ENCODE results near the gene FTCDNL1. TPM values are rescaled to one million over a fixed set of nuclear protein-coding genes. Genes with fewer than 3 reads are reported as not detected.

FTCDNL1 gene
- total RNA-seq, 4 donors from 2014 or later: 7.9 to 21.9 (median 16.3) TPM

DNA sequence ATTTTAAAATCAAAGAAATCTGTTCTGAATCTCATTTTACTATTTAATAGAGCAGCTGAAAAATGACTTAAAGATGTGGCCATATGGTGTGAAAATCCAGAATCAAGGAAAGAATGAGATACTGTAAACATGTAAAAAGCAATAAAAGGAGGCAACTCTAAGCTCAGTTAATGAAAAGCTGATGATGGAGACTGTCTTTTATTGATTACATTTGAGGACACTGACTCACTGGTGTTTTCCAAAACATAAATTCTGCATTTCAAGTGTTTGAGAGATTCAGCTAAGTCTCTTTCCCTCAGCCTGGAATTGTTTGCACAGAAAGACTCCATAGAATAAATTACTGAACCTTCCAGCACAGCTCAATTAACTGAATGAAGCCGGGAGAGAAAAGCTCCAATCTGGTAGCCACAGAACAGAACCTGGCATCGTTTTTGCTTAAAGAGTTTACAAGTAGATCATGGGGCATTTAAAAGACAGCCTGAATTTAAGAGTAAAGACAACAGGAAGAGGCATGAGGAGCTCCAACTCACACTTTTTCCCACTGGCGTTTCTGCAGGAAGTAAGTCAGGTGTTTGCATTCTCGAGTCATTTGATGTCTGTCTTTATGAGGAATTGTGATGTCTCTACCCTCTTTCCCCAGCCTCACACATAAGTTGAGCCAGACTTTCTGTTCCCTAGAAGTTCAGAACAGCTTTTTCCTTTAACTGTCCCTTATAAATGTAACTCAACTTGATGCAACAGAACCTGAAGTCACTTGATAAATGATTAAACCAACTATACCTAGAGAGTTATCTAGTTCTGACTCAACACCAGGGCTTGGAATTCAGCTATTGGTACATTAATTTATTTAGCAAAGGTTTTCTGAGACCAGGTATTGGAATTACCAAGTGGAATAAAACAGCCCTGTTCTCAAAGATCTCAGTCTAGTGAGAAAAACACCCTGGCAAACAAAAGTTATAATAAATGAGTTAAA is 53.3 kb downstream of the FTCDNL1 start:
- intact Hi-C loops (cut with DNase I; ENCODE audit: low total_unique reads) (no loop called here), in situ Hi-C loops (cut with MboI; ENCODE audit: low sequenced_read_pairs in 4 of 4) (no loop called here)
- DNase-seq (no peak), ATAC-seq (no peak)
- TF ChIP-seq POLR2A (IDR thresholded peaks at IDR 0.05) (no peak), CTCF (IDR thresholded peaks at IDR 0.05 in 4 of 5, conservative IDR thresholded peaks at IDR 0.05 in 1 of 5) (no peak)
- peaks cover 0 to 11% of the 10 kb centered on the region in 2 donors for H3K4me1 ChIP-seq
- H3K9me3 ChIP-seq: no peaks in the 10 kb centered on the region
- no peak overlapping the region for H3K4me3 ChIP-seq
- H3K36me3 ChIP-seq: no peaks in the 10 kb centered on the region
- no peaks in the 10 kb centered on the region for H3K27me3 ChIP-seq
- no peak overlapping the region for H3K27ac ChIP-seq

DNA sequence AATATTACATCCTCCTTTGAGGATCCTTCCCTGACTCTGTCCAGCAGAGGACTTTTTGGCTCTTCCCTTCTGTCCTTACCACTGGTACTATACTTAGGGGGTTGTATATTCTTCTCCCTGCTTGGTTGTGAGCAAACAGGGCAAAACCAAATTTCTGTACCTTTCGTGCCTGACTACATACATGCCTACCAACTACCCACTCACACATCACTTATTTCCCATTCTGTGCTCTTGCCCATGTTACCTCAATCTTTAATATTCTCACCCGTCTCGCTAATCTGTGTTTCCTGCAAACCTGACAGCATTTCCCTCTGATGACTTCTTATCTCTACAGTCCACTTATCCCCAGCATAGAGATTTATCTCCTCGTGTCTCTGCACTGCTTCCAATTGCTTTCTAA is 58.6 kb downstream of the FTCDNL1 start:
- Histone ChIP-seq H3K36me3 (no peaks in the 10 kb centered on the region), H3K27me3 (no peaks in the 10 kb centered on the region), H3K9me3 (no peaks in the 10 kb centered on the region), H3K4me1 (no peaks in the 10 kb centered on the region), H3K4me3 (no peak overlapping the region), H3K27ac (no peak overlapping the region)
- DNase-seq (no peak), ATAC-seq (no peak)
- in situ Hi-C loops (cut with MboI; ENCODE audit: low sequenced_read_pairs in 4 of 4) (no loop called here), intact Hi-C loops (cut with DNase I; ENCODE audit: low total_unique reads) (no loop called here)
- TF ChIP-seq POLR2A (IDR thresholded peaks at IDR 0.05) (no peak), CTCF (IDR thresholded peaks at IDR 0.05 in 4 of 5, conservative IDR thresholded peaks at IDR 0.05 in 1 of 5) (no peak)

- TF ChIP-seq POLR2A (IDR thresholded peaks at IDR 0.05) (no peak), CTCF (IDR thresholded peaks at IDR 0.05 in 4 of 5, conservative IDR thresholded peaks at IDR 0.05 in 1 of 5) (no peak)
- intact Hi-C loops (cut with DNase I; ENCODE audit: low total_unique reads) (no loop called here), in situ Hi-C loops (cut with MboI; ENCODE audit: low sequenced_read_pairs in 4 of 4) (no loop called here)
Observed at GRCh38 chr2:199791326-199791725, 59.7 kb downstream of the FTCDNL1 start.

DNA sequence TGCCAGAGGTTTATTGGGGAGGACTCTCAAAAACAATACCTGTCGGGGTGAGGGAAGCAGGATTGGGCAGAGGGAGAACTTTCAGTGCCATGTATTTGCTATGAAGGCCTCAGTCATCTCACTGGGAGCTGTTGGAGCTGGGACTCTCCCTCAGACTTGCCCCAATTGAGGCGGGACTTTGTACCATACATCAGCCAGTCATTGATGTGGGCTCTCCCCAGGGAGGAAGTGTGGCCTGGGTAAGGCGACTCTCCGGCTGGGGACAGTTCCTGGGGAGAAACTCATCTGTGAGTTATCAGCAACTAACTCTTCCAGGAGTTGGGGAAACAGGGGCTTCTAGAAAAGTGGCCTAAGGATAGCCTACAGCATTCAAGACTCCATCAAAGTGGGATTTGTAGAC is 66.5 kb downstream of the FTCDNL1 start:
- no peaks in the 10 kb centered on the region for H3K4me1 ChIP-seq
- H3K4me3 ChIP-seq: no peak overlapping the region
- no peaks in the 10 kb centered on the region for H3K27me3 ChIP-seq
- in situ Hi-C loops (cut with MboI; ENCODE audit: low sequenced_read_pairs in 4 of 4): no loop called here
- TF ChIP-seq POLR2A (IDR thresholded peaks at IDR 0.05): no peak
- TF ChIP-seq CTCF (IDR thresholded peaks at IDR 0.05 in 4 of 5, conservative IDR thresholded peaks at IDR 0.05 in 1 of 5): no peak
- intact Hi-C loops (cut with DNase I; ENCODE audit: low total_unique reads): no loop called here
- no peak for ATAC-seq
- H3K9me3 ChIP-seq: no peaks in the 10 kb centered on the region
- H3K36me3 ChIP-seq: no peaks in the 10 kb centered on the region
- no peak for DNase-seq
- H3K27ac ChIP-seq: no peak overlapping the region

More at GRCh38 chr2:199791326-199791725, 59.7 kb downstream of the FTCDNL1 start:
- no peaks in the 10 kb centered on the region for H3K36me3 ChIP-seq
- DNase-seq (no peak), ATAC-seq (no peak)
- no peak overlapping the region for H3K27ac ChIP-seq
- no peaks in the 10 kb centered on the region for H3K27me3 ChIP-seq
- H3K4me1 ChIP-seq: no peaks in the 10 kb centered on the region
- no peak overlapping the region for H3K4me3 ChIP-seq
- no peaks in the 10 kb centered on the region for H3K9me3 ChIP-seq
